Fibroblast of skin of back (primary cell): Measurements from ENCODE around the gene MEIS2. TPM values are rescaled to one million over a fixed set of nuclear protein-coding genes. Genes with fewer than 3 reads are reported as not detected.
A peak's percentile ranks its signal among the peaks of the same experiment; 100 is the strongest.

Experiments used
- DNase-seq: peaks from one replicate; pipeline ENCODE4 v3.0.0-alpha.2; 2013
- polyA plus RNA-seq, 2 experiments: library from polyadenylated mRNA; unstranded; fragments of 120-200 nt; gene quantifications; one replicate each; pipeline ENCODE4 v1.2.1, GENCODE V29; 2013; ENCODE audit not compliant: insufficient read length in 2 of 2

Gene MEIS2
- polyA plus RNA-seq (2013, experiment 1 of 2; ENCODE audit: insufficient read length), result 25.1 TPM
- 20.0 TPM for polyA plus RNA-seq (2013, experiment 2 of 2; ENCODE audit: insufficient read length)

DNA sequence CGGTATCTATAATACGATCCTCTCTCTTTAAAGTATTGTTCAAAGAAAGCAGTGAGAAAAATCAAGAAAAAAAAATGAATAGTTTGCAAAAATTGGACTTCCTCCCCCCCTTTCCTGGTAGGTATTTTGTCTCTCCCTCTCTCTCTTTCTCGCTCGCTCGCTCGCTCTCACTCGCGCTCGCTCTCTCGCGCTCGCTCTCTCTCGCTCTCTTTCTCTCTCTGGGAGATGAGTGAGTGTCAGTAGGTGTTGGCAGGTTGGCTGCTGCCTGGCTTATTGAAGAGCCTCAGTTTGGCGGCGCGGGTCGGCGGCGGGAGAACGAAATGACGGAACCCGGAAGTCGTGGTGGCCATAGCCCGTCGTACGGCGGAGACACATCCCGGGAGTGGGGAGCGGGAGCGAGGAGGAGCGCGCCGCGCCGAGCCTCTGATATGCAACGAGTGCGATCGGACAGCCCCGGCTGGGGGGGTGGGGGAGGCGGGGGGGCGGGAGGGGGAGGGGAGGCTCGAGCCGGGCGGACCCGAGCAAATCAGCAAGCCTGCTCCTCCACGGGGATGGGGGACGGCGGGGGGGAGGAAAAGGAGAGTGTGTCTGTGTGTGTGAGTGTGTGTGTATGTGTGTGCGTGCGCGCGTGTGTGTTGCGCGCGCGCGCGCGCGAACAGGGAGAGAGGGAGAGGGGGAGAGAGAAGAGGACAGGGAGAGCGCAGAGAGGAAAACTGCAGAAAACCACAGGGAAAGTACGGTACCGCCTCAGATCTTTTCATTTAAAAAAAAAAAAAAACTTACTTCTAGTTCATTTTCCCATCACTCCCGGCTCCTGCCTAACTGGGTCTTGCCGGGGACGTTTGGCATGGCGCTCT is at the start of gene MEIS2:
TSS of gene MEIS2 (minus strand) at position 441 of the 857 bp plus-strand sequence. CDS start 1,083 bp downstream, outside the sequence.
- DNase-seq, result peak; percentile 95

DNA sequence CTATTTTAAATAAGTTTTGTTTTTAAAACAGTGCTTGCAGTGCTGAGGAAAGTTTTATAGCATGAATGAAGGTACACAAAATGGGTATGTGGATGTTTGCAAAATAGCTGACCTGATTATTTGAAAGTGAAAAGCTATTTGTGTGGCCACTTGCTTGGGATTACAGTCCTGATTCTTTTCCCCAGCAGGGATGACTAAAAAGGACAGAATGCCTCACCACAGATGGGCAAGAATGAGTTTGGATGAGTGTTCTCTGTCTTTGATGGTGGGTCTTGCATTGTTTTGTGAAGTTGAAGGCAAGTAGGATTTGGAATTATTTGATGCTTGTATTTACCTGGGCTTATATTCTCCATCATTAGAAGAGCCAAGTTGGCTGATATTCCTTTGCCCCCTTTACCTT is 48.8 kb upstream of the MEIS2 start:
- DNase-seq, result no peak

DNA sequence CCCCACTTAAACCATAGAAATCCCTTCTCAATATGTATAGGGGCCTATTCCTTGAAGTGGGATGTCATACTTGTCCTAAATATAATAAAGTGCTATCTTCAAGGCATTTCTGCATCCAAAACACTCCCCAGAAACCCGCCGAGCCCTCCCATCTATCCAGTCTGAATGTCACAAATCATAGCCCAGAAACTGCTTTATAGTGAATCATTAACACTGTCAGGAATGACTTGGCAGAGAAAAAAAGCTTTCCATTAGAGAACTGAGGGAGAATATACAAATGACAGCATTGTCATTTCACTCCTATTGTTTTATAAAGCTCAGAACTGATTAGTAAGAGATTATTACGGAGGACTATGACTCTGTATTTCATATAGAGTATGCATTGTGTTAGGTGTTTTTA is 48.4 kb upstream of the MEIS2 start:
- DNase-seq, result no peak

DNA sequence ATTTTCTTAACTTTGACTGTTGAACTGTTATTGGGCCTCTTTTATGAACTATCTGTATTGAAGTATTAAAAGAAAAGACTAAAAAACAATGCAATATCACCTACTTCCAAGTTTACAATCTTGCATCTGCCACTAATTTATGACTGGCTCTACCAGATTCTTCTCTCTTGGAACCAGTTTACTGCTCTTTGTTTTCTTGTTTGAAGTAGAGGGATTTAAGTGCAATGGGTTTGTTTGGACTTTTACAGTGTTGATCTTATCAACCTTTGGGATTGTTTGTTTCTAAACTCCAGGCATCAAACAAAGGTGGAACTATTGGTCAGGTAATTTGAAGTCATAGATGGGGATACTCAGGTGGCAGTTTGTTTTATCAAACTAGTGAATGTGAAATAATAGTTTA is 43.0 kb upstream of the MEIS2 start:
- DNase-seq, result no peak

DNA sequence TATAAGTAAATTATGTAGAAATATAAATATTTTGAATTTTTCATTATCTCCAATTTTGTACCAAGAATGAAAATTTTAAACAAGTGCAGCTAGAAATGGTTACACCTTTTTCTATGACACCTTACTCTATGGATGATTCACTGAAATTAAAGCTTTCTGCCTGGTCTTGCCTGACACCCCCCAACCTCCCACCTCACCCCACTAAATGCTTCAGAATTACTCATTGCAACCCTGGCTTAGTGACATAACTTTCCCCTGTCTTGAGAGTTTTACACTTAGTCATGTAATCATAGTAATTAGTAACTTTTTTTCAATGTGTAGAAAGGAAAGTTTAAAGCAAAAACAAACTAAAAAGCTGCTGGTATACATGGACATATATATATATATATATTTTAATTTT is 42.0 kb upstream of the MEIS2 start:
- no peak for DNase-seq

DNA sequence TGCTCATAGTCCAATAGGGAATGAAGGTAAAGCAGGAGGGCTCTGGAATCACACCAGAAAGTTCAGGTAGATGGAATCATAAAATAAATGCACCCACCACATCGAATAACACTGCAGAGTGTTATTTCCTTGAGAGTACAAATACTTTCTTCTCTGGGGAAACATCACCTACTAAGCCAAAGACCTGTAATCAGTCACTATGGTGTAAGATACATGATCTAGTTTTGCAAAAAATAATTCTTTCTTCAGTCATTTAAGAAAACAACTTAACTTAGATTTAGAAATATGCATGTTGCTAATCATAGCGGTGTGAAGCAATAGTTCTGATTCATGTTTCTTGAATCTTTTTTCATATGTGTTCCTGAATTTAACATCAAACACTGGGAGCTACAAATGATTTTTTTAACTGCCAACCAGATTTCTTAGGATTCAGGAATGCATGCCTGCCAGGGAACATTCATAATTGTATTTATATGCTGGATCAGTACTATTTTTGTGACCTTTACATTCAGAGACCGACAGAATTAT is 40.2 kb upstream of the MEIS2 start:
- no peak for DNase-seq

DNA sequence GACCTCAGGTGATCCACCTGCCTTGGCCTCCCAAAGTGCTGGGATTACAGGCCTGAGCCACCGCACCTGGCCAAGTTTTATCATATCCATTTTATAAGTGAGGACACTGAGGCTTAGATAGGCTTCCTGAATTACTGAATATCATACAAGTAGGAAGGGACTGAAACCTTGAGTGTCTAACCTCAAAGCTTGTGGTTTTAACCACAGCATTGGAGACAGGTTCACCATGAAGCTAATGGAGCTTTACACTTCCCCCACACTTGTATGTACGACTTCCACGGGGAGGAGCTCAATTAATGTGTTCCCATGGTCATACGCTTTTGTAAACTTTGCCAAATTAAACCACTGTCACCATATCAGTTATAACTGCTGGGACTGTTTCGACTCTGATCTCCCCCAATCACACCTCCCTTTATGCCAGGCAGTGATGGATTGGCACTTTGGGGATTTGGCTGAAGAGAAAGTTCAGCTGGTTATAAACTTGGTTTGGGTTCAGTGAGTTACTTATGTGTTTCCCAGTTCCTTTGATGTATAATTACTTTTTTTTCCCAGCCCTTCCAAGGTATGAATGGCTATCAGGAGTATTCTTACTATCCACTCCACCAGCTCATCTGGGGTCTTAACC is 38.4 kb upstream of the MEIS2 start:
- DNase-seq, result no peak

DNA sequence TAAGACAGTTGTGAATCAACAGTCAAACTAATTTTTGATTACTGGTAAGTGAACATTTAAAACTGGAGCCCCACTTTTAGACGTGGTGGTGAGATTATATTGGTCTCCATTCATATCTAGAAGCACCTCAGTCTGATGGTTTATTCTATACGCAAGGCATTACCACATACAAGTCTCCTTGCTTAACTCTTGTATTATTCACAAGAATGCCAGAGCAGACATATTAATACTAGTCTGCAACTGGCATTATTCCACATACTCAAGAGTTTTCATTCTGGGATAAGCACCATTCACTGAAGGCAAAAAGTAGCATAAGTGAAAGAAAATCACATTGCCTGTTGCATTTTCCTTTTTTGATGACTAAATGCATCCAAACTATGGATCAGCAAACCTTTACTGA is 36.9 kb upstream of the MEIS2 start:
- DNase-seq, result no peak

DNA sequence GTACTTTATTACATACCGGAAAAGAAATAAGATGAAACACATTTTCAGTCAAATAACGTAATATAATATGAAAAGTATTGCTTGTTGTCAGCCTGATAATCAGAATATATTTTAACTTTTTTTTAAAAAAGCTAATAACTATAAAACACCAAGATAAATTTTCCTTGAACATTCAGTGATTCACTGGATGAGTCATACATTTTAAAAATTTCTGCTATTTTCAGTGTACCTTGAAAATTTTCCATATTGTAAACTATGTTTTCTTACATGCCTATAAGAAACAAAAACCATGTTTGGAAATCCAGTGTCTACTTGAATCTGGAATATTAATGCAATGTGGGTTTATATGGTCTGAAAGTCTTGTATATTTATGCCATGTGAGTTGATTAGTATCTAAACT is 36.3 kb upstream of the MEIS2 start:
- peak; percentile 44 for DNase-seq

DNA sequence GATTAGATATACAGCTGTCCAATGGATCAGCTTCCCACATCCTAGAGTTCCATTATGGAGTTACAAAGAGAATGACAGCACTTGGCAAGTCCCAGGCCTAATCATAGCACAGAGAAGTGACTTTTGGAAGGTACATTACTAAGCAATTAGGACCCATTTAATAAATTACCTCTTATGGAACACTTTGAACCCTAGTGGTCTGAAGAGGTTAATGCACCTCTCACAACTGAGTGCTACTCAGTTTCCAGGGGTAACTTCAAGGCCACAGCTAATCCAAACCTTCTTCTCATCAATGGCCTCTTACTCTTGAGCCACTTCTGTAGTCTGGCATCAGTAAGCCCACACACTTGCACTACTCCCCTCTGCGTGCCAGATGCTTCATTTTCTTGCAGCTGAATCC is 34.9 kb upstream of the MEIS2 start:
- DNase-seq, result no peak

DNA sequence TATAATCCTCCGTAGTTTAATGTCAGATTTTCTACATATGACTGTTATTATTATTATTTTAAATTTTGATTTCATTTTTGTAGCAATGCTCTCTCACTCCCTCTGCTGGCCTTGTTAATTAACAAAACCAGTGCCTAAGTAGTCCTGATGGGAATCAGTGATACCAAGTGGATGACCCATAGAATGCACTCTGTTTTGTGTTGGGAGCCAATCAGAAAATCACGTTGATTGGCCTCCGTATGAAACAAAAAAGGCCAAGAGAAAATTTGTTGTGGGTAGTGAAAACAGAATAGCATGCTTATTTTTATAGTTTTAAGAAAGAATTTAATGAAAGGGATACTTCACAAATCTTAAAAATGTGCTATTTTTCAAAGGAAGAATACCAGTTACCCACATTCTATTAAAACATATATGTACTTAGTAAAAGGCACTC is 34.4 kb upstream of the MEIS2 start:
- peak; percentile 53 for DNase-seq

DNA sequence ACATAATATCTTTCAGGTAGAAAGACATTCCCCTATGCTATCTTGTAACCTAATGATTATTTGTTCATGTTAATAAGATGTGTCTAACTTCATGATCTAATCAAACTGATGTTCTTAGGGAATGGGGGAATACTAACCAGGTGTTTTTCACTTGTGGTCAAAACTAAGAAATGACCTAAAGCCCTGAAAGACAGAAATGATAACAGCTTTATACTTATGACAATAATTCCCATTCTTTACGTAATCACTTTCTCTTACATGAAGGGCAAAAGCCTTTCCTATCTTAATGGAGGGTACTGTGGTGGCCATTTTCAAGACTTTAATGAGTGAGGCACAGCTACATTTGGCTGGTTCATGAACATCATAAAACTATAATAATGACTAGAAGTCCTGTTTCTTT is 33.9 kb upstream of the MEIS2 start:
- no peak for DNase-seq

DNA sequence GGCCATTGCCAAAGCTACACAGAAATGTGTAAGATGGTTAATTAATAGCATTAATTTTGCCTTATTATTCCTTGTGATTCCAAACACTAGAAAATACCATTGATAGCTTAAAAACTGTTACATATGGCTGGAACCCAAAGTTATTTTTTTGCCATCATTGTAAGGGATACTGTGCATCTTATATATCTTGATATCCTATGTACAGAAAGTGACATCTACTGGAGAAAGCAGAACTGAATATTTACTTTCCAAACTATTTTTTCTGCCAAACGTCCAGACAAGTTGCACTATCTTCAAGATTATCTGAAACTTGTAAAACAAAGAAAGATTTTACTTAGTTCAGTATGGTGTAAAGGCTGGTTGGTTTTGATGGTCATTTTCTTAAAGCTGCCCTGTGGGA is 33.3 kb upstream of the MEIS2 start:
- peak; percentile 50 for DNase-seq

DNA sequence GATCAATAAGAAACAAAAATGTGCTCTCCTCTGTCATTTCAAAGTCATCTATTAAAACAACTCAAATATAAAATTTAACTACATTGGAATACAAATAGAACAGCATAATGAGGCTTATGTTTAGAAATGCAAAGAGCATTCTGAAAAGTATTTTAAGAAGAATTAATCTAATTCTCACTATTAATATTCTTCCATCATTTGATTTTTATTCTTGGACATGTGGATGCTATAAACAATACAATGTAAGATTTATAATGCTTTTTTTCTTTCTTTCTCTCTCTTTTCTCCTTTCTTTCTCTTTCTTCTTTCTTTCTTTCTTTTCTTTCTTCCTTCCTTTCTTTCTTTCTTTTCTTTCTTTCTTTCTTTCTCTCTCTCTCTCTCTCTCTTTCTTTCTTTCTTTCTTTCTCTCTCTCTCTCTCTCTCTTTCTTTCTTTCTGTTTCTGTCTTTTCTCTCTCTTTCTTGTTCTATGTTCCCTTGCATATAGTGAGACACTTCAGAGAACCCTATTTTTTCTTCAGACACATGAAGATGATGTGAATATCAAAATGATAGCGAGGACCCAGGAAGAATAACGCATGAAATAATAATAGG is 32.6 kb upstream of the MEIS2 start:
- DNase-seq, result no peak

DNA sequence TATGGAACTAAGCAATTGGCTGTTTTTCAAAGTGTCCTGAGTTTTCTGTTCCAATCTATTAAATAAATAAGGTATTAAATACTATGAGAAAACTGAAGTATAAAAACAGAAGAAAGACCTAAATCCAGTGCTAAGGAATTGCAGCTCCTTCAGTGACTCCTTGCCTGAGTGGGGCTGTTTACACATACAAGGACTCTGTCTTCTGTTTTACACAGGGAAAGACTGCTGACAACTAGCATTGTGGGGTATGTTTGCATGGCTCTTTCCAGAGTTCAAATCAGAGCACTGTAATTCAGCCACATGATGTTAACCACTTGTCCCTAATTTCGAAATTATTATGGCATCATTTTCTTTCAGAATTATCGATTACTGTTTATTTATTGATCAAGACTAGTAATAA is 31.3 kb upstream of the MEIS2 start:
- no peak for DNase-seq

DNA sequence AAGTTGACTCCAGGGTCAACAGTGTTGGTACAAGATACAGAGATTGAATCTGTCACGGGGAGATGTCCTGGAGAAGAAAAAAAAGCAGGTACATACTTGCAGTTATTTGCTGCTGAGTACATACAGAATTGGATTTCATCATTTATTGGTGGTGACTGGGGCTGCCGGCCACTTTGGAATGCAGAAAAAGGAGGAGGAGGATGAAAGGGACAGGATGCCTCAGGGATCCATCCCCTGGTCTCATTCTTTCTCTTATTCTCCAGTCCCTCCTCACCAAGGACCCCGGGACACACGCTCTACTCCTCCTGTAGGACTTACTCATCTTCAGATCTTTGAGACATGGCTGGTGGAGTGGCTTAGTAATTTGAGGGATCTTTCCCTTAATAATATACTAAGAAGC is 30.0 kb upstream of the MEIS2 start:
- no peak for DNase-seq

DNA sequence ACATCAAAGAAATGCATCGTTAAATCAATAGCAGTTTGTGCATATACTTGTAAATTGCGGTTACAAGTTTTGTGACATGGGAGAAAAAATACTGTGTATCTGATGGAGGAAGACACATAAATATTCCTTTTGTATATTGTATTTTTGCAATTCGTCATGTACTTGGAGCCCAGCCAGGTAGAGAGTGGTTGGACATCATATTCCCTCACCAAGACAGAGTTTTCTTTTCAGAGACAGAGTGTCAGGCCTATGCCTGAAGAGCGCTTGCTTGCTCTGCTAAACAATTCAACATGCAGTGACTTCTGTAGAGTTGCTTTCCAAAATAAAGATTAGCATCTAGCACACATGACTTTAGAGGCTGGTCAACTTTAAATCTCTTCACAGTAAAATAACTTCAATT is 24.8 kb upstream of the MEIS2 start:
- peak; percentile 68 for DNase-seq

DNA sequence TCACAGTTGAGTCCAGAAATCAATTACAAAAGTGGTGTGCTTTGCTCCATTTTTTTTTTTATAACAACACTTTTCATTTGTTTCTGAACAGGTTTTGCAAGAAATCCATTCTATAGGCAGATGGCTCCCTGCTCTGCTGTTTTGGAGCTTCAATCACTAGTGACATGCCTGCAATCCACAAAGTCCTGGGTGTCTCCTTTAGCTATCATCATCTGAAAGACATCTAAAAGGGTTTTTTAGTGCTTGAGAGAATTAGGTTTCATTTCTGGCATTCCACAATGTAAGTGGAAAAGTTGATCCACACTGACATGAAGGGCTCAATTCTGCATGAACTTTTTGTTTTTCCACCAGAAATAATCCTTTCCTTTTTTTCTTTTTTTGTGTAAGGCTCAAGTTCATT is 24.0 kb upstream of the MEIS2 start:
- DNase-seq, result no peak

DNA sequence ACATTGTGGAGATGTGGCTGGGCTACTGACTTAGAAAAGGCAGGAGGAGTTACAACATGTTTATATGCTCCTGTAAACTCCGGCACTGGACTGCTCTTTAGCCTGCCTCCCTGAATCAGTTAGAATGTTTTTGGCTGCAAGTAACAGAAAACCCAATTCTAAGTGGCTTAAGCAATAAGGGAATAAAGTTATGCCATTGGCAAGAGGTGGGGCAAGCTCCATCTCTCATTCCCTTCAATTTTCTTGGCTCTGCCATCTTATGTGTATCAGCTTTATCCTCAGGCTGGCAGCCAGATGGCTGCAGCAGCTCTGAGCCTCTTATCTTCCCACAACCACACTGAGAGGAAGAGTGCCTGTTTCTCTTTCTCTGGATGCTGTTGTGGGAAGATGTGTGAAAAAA is 22.4 kb upstream of the MEIS2 start:
- no peak for DNase-seq

DNA sequence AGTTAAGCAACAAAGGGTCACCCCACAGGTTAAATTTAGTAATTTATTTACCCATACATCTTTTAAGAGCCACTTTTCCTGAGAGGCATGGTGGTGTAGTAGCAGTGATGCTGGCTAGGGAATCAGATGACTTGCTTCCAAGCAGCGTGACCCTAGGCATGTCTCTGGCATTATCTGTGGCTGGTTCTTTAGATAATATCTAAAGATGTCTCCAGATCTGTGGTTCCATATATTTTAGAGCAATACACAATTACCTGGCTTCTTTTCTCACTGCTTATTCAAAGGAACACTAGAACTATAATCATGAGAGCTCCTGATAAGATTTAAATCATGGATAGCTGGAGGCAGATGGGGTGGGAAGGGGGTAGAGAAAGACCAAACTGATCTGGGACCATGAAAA is 21.1 kb upstream of the MEIS2 start:
- no peak for DNase-seq

DNA sequence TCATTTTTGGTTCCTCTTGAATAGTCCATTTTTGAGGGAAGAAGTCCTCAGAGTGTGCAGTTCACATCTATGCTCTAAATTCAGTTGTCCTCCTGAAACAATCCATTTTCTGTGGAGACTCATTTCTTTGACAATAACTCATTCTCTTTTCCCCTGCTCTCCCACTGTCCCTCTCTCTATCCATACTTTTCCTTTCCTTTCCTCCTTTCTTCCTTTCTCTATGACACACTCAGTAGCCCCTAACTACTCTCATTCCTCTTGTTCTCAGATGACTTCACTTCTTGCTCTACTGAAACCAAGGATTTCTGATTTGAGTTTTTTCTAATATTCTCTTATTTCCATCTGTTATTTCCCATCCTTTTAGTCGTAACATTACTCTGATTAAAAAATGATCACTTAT is 16.7 kb upstream of the MEIS2 start:
- no peak for DNase-seq

DNA sequence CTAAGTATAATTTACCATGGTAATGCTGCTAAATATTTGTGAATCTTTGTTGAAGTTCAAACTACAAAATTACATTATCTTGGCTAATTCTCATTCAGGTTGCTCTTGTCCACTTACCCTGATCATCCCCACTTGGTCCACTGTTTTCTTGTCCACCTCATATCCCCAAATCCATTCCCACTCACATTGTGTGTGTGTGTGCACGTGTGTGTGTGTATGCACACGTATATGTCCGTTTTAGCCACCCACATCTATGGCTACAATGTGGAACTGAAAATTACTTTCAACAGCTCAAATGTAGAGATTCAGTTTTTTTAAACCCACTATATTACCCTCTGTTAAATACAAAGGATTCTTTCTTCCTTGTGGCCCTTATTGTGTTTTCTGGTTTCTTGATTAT is 15.2 kb upstream of the MEIS2 start:
- DNase-seq, result no peak

DNA sequence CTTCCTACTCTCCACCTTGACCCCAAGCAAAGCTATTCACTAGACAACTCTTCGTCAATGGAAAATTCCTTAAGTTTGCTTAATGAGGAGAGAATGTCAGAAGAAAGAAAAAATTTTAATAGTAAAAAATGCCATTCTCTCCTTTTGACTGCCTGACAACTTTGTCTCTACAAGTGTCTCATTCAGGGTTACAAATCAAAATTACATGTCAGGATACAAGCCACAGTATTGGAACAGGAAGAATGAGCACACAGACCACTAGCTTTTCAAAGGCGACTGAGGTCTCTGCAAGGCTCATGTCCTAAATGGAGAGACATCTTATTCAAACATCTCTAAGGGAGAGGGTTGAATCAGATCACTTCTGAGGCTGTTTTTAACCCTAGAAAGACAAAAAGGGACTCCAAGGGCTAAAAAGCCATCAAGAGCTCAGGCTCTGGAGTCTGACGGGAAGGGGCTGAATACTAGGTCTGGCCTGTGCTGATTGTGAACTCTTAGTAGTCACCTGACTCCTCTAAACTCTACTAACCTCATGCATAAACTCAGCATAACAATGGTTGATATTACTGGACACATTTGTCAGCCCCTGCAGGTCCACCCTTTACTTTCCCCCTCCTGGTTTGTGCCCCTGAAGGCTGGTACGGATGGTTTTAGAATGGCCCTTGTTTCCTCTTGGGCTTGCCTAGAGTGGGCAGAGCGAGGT is 12.8 kb upstream of the MEIS2 start:
- DNase-seq, result no peak
